ENCODE results near the gene SLC7A7. TPM values are rescaled to one million over a fixed set of nuclear protein-coding genes. Genes with fewer than 3 reads are reported as not detected.

Gene SLC7A7
- total and polyA plus RNA-seq, 2 of the 13 experiments (the other 11 are each of a cell fraction or from before 2014, with no cell fraction given) = 0.13 to 0.63 TPM

GRCh38 chr14:22852940-22853767, 37.9 kb upstream of the SLC7A7 start (continued):
- TF ChIP-seq KAT7 (CRISPR knock-in tag; IDR thresholded peaks at IDR 0.05; ENCODE audit: borderline replicate concordance) (peak; percentile 97), KDM5B (CRISPR knock-in tag; IDR thresholded peaks at IDR 0.05; ENCODE audit: borderline replicate concordance) (peak; percentile 94), PHF8 (CRISPR knock-in tag; IDR thresholded peaks at IDR 0.05) (peak; percentile 69), ZNF569 (CRISPR knock-in tag; IDR thresholded peaks at IDR 0.05; ENCODE audit: borderline replicate concordance) (no peak), HNF1B (CRISPR knock-in tag; IDR thresholded peaks at IDR 0.05) (peak; percentile 95), FOXO4 (CRISPR knock-in tag; conservative IDR thresholded peaks at IDR 0.05) (0 out of 2 replicates have a peak, but pooled peaks have one; percentile 39), DRAP1 (CRISPR knock-in tag; IDR thresholded peaks at IDR 0.05) (peak; percentile 66; the same call in 1 of the 2 replicates), FOXM1 (CRISPR knock-in tag; IDR thresholded peaks at IDR 0.05) (no peak), TERF1 (CRISPR knock-in tag; IDR thresholded peaks at IDR 0.05) (no peak), FLYWCH1 (CRISPR knock-in tag; IDR thresholded peaks at IDR 0.05) (no peak), NCOA5 (CRISPR knock-in tag; IDR thresholded peaks at IDR 0.05) (no peak), PAX8 (CRISPR knock-in tag; IDR thresholded peaks at IDR 0.05; ENCODE audit: borderline replicate concordance) (peak; percentile 99), TEF (CRISPR knock-in tag; IDR thresholded peaks at IDR 0.05) (no peak), MIXL1 (CRISPR knock-in tag; IDR thresholded peaks at IDR 0.05) (peak; percentile 88), ATM (IDR thresholded peaks at IDR 0.05; ENCODE audit: borderline replicate concordance) (no peak)
- TF ChIP-seq, protein P1, sequence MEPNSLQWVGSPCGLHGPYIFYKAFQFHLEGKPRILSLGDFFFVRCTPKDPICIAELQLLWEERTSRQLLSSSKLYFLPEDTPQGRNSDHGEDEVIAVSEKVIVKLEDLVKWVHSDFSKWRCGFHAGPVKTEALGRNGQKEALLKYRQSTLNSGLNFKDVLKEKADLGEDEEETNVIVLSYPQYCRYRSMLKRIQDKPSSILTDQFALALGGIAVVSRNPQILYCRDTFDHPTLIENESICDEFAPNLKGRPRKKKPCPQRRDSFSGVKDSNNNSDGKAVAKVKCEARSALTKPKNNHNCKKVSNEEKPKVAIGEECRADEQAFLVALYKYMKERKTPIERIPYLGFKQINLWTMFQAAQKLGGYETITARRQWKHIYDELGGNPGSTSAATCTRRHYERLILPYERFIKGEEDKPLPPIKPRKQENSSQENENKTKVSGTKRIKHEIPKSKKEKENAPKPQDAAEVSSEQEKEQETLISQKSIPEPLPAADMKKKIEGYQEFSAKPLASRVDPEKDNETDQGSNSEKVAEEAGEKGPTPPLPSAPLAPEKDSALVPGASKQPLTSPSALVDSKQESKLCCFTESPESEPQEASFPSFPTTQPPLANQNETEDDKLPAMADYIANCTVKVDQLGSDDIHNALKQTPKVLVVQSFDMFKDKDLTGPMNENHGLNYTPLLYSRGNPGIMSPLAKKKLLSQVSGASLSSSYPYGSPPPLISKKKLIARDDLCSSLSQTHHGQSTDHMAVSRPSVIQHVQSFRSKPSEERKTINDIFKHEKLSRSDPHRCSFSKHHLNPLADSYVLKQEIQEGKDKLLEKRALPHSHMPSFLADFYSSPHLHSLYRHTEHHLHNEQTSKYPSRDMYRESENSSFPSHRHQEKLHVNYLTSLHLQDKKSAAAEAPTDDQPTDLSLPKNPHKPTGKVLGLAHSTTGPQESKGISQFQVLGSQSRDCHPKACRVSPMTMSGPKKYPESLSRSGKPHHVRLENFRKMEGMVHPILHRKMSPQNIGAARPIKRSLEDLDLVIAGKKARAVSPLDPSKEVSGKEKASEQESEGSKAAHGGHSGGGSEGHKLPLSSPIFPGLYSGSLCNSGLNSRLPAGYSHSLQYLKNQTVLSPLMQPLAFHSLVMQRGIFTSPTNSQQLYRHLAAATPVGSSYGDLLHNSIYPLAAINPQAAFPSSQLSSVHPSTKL (CRISPR knock-in tag; IDR thresholded peaks at IDR 0.05) = peak; percentile 53
- TF ChIP-seq, protein P2, sequence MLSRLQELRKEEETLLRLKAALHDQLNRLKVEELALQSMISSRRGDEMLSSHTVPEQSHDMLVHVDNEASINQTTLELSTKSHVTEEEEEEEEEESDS (CRISPR knock-in tag; IDR thresholded peaks at IDR 0.05; ENCODE audit: borderline replicate concordance) = peak; percentile 84; the same call in 1 of the 2 replicates

Measured in HepG2 (cell line).